ENCODE measurements around the gene FBLN1. TPM values are rescaled to one million over a fixed set of nuclear protein-coding genes. Genes with fewer than 3 reads are reported as not detected.
"Not testable (repeated sequence)": the region's sequence is repeated elsewhere in the genome, so short reads cannot be mapped to it uniquely, and the experiment has no call there.

FBLN1 gene
- total RNA-seq, 1 donor from 2014 or later, result not detected

DNA sequence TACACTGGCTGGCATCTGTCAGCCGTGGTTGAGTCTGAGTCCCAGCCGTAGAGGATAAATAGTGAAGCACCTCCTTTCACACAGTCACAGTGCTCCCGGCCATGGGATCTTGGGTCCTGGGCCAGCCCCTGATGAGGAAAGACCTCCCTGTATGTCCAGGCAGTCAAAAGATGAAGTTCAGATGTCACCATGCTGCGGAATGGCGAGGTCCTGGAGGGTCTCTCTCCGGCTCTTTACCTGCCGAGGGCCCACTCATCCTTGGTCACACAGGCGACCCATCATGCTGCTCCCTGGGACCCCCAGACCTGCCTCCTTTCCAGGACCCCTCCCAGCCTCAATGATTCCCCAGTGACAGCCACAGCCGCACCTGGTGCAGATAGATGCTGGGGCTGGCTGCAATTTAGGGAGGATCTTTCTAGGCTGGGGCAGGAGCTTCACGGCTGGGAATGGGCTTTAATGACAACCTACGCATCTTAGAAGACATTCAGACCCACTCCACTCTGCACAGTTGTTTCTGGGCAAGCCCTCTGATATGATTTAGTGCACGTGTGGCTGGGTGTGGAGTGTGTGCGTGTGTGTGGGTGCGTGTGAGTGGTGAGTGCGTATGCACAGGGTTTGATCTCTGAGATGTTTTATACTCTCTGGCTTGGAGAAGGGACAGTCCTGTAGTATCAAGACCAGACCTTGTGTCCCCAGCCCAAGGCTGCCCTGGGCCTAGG lies 79.7 kb downstream of the FBLN1 start:
- intact Hi-C loops (cut with micrococcal nuclease), result no loop called here

DNA sequence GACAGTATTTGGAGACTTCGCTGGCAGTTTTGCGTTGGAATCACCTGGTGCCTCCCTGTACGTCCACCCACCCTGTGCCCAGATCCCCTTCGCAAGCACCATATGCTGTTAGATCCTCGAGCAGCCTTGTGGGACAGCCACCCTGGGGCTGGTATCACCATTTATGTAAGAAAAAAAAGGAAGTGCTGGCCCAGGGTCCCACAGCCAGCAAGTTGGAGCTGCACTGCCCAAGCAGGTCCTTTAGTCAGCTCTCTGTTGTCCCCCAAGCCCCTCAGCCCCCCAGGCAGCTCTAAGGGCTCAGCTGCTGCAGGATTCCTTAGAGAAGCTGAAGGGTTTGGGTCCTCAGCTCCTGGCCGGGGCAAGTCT lies 80.3 kb downstream of the FBLN1 start:
- intact Hi-C loops (cut with micrococcal nuclease), result no loop called here

DNA sequence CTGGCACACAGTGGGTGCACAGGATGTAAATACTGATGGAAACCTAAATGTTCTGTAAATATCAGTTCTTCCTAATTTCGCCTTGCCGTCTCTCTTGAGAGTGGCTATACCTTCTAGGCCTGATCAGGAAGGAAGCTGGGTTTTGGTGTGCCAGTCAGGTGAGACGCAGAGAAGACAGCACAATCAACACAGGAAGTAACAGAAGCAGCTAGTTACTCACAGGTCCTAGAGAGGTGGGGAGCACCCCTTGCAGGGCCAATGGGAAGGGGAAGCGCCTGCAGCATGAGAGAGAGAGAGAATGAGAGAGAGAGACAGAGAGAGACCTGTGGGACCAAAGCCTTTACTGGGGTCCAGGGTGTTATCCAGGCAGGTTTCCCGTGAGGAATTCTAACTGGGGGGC lies 80.8 kb downstream of the FBLN1 start:
- intact Hi-C loops (cut with micrococcal nuclease), result no loop called here

DNA sequence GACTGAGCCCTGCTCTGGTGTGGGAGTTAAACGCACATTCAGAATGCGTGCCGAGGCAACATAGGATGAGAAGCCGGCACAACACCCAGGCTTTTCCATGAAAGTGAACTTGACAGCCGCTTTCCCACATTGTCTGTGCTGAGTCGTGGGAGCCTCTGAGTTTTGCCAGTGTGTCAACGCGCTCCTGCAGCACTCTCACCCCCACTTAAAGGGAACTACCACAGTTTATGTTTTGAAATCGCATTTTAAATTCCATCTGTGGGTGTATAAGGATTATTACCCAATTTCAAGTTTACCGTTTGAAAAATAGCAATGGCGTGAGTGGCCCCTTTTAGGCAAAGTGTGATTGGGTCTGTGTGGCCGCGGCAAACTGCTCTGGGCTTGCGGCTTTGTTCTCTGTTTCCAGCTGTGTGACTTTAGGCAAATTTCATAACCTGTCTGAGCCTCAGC lies 81.5 kb downstream of the FBLN1 start:
- intact Hi-C loops (cut with micrococcal nuclease), result no loop called here

DNA sequence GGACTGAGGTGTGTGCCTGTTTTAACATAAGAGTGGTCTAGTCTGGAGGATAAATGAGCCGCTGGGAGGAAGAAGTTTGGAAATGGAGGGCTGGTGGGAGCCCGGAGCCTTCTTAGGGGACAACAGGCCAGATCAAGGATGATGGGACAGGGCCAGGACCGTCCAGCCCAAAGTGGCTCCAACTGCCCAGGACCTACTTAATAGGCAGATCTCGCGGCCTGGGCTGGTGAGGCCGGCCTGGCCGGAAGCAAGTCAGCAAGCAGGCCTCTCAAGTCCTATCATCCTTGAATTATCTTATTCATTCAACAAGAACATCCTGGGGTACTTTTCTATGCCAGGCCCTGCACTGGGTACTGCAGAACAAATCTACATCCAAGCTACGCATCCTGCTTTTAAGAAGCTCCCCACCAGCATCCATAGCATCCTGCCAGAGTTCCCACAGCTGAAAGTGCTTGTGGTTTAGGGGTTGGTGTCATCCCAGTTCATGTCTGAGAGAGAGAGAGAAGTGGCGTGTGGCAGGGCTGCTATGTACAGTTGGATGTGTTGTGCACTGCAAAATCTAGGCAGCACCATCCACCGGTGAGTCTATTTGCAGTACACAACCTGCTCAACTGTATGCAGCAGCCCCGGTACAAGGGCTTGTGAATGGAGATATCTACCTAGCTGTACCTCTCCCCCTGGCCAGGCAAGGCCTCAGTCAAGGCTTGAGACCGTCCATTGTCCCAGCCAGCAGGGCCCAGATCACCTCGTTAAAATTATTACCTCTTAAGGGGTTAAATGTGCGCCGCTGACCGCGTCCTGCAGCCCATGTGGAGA lies 82.1 kb downstream of the FBLN1 start:
- intact Hi-C loops (cut with micrococcal nuclease), result no loop called here

DNA sequence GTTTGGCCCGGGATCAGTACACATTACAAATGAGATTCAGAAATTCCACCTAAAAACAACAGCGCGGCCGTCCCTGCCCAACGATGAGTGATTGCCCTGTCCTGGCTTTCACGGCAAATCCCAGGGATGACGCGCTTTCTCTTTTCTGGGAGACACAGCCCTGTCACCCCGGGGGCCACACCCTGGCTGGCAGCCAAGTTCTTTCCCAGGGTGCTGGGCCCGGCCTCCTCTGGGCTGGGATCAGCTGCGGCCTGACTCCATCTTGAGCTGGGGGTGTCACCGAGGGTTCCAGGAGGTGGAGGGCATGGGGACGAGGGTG lies 82.7 kb downstream of the FBLN1 start:
- intact Hi-C loops (cut with micrococcal nuclease), result no loop called here

DNA sequence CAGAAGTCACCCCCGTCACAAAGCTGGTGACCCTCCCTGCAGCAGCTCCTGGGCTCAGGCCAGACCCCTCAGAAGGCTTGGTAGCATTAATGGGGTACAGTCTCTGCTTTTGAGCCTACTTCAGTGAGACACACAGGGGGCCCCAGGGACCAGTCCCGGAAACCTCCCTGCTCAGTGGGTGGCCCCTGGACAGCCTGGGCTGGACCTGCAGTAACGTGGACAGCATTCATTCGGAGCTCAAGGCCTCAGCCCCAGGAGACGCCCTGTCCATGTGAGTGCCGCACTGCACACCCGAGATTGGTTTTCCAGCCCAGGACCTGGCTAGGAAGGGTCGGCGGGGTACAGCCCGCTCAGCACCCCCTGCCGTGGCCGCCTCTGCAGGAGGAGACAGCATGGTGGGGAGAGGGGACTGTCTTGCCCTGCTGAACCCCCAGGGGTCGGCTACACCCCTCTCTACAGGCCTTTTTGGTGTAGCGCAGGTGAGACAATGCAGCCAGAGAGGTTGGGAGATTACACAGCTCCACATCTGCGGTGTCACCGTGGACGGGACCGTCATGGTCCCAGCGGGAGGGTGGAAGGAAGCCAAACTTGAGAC lies 83.4 kb downstream of the FBLN1 start:
- intact Hi-C loops (cut with micrococcal nuclease), result no loop called here

DNA sequence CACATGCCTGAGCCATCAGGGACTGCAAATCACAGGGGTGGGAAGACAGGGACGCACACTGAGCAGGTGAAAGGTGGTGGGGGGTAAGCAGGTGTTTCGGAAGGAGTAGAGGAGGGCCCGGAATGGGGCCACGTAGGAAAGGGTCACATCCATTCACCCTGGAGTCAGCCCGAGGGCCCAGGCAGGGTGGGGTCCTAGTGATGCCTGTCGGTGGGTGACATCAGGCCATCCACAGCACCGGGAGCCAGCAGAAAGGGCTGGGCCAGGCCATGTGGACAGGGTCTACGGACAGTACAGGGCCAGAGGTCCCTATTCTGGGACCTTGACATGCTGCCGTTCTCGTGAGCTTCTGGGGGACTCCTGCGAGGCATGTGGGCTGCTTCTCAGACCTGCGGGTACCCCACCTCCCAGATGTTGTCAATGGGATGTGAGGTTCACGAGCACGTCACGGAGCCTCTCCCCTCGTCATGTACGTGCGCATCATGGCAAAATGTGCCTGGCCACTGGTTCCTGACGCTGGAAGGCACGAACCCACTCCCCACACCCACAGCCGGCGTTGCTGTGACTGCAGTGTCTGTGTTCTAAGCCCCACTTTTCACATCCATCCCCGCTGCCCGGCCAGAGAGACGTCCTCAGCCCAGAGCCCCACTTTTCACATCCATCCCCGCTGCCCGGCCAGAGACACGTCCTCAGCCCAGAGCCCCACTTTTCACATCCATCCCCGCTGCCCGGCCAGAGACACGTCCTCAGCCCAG lies 84.1 kb downstream of the FBLN1 start:
- intact Hi-C loops (cut with micrococcal nuclease), result no loop called here

DNA sequence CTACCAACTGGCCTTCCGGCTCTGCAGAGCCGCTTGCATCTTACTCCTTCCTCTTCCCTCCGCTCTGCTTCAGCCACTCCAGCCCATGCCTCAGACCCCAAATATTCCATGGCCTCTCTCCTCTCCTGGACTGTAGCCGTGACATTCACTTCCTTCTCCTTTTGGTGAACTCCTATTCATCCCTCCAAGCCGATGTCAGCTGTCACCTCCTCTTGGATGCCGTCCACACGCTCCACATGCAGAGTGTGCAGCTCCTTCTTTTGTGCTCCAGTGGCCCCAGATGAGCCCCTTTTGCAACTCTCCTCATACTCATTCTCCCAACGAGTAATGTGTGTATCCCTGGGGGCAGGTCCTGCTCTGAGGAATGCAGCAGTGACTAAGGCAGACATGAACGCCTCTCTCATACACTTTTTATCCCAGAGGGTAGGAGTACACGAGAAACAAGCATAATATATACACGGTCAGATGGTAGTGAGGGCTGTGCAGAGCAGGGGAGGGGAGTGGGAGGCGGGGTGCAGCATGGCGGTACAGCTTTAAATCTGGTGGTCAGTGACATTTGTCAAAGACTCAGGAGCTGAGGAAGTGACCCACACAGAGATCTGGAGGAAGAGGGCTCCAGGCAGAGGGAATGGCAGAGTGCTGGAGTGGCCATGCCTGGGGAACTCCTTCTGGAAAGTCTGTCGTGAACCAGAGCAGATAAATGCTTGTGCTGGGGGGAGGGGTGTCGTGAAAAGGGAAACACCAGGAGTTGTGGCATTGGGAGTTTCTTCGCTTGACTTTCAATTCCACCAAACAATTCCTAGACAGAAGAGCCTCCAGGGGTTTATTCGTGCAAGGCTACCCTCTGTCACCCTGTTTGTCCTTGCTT lies 85.2 kb downstream of the FBLN1 start:
- intact Hi-C loops (cut with micrococcal nuclease), result no loop called here

DNA sequence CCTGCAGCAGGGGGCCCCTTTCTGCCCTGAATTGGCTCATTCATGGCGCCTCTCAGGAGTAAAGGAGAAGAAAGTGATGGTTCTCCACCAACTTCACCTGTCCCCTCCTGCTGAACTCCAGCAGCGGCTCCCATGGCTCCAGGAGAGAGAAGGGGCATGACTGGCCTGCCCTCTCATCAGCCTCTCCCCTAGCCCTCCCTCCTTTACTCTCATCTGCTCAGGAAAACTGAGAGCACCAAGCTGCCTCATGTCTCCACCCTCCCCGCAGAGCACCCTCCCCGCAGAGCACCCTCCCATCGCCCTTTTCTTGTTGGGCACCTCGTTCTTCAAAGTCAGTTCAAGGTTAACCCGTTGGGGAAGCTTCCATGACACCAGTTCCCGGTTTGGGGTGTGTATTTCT lies 86.9 kb downstream of the FBLN1 start:
- intact Hi-C loops (cut with micrococcal nuclease), result no loop called here

DNA sequence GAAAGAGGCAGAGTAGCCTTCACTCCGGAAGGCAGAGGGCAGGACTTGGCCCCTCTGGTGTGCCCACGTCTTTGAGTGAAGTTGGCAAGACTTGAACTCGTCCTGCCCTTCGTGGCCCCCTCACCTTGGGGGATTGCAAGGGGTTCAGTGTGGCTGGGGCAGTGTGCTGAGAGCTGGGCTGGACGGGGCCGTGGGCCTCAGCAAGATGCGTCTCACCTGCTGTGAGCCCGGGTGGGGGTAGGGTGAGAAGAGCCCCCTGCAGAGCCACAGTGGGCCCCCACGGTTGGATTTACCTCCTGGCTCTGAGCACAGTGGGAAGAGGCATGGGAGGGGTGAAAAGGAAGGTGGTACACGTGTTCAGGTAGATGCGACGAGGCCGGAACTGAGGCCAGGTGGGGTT lies 87.6 kb downstream of the FBLN1 start:
- intact Hi-C loops (cut with micrococcal nuclease), result no loop called here

DNA sequence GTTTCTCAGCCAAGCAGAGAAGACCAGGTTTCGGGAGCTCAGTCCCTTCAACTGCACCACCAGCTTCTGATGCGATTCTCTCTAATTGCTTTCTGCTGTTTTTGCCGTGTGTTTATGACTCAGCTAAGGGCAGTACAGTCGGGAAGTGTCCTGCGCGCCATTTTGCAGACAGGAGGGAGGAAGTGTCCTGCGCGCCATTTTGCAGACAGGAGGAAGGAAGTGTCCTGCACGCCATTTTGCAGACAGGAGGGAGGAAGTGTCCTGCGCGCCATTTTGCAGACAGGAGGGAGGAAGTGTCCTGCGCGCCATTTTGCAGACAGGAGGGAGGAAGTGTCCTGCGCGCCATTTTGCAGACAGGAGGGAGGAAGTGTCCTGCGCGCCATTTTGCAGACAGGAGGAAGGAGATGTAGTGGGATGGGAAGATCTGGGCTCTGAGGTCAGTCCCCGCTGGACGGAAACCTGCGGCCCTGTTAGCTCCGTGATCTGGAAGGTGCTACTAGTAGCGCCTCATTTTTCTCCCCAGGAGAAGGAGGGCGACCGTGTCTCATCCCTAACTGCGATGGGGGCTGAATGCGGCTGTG lies 89.0 kb downstream of the FBLN1 start:
- intact Hi-C loops (cut with micrococcal nuclease), result not testable (repeated sequence)

DNA sequence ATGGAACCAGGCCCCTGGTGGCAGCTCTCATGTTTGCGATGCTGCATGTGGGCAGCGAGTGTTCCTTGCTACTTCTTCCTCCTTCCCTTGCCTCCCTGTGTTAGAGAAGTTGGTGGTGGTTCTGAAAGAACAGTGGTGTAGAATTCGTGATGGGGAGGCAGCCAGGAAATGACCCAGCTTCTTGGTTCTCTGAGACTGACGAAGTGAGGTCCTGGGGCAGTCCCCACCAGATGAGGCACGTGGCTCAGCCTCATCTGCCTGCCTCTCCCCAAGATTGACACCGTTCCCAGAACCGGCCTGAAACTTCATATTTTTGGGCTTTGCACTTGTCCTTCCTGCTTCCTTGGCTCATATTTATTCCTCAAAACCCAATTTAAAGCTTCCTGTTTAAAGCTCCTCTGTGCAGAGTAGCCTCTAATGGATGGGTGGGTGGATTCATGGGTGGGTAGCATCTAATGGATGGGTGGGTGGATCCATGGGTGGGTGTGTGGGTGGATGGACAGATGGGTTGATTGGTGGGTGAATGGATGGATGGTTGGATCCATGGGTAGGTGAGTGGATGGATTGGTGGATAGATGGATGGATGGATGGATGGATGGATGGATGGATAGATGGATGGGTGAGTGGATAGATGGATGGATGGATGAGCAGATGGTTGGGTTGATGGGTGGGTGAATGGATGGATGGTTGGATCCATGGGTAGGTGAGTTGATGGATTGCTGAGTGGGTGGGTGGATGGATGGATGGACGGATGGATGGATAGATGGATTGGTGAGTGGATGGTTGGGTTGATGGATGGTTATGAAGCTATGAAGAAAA lies 91.6 kb downstream of the FBLN1 start:
- intact Hi-C loops (cut with micrococcal nuclease), result no loop called here

DNA sequence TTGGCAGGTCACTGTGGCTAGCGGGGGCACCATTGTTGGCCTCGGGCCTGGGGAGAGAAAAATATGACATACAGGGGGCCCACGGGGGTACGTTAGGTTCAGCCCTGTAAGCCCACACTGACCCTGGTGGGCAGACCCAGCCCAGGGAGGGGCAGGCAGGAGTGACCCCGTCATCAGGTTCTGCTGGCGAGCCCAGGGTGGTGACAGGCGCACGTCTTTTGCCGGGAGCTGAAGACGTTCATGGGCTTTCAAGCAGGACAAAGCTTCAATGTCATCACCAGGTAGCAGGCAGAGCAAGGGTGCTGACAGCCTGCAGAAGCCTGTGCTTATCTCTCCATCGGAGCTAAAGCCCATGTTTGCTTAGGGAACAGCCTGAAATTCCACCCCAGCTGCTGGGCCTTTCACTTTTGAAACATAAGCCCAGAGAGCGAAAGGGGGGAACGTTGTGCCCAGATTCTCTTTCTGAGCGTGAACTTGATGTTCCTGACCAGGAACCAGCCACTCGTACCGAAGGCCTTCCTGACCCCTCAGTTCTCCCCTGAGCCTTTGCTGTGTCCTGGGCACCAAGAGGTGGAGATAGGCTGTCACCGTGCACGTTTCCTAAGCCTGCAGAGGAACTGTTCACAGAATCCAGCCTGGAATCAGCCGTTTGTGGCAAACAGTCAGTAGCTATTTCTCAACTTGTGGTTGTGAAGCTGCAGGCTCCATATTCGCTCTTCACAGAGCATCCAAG lies 94.9 kb downstream of the FBLN1 start:
- intact Hi-C loops (cut with micrococcal nuclease), result no loop called here

DNA sequence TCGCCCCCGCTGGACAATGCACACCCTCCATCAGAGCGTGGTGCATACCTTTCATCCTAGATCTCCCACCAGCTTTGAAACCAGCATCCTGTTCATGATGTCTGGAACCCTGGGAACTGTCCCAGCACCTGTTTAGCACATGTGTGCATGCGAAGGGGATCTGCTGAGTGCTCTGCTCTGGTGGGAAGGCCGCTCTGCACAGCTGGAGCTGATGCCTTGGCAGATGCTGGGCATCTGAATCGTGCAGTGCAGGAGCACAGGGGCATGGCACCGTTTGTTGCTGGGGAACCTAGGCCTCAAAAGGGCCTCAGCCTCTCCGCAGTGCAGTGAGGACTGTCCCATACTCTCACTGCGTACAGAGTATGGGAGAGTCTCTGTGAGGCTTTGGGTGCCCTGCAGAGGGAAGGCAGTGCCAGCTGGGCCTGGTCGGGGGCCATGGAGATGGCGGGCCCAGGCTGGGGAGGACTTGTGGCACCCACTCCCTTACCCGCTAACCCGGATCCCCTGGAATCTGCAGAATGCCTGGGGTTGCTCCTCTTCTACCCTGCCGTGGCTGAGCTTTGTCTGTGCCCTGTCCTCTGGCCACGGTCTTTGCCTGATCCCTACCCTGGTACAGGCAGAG lies 96.0 kb downstream of the FBLN1 start:
- intact Hi-C loops (cut with micrococcal nuclease), result no loop called here

DNA sequence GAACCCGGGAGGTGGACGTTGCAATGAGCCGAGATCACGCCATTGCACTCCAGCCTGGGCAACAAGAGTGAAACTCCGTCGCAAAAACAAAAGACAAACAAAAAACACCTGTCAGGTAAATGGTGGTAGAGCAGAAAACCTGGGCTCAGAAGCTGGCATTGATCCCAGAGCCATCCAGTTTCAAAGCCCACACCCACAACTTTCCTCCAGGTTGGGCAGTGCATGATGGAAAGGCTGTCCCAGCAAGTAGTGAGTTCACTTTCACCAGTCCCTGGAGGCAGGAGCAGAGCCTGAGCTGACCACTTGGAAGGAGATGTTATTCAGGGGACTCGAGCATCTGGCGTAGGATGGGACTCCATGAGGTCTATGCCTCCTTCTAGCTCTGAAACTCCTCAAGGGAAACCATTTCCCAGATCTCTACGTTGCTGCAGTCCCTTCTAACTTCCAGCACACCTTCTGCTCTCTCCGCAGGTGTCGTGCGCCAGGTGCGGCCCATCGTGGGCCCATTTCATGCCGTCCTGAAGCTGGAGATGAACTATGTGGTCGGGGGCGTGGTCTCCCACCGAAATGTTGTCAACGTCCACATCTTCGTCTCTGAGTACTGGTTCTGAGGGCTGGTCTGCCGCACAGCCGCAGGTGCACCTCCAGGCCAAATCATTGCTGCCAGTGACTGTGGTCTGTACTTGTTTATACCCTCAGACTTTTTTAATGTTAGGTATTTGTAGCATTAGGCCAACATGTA lies 97.3 kb downstream of the FBLN1 start:
- intact Hi-C loops (cut with micrococcal nuclease), result no loop called here

DNA sequence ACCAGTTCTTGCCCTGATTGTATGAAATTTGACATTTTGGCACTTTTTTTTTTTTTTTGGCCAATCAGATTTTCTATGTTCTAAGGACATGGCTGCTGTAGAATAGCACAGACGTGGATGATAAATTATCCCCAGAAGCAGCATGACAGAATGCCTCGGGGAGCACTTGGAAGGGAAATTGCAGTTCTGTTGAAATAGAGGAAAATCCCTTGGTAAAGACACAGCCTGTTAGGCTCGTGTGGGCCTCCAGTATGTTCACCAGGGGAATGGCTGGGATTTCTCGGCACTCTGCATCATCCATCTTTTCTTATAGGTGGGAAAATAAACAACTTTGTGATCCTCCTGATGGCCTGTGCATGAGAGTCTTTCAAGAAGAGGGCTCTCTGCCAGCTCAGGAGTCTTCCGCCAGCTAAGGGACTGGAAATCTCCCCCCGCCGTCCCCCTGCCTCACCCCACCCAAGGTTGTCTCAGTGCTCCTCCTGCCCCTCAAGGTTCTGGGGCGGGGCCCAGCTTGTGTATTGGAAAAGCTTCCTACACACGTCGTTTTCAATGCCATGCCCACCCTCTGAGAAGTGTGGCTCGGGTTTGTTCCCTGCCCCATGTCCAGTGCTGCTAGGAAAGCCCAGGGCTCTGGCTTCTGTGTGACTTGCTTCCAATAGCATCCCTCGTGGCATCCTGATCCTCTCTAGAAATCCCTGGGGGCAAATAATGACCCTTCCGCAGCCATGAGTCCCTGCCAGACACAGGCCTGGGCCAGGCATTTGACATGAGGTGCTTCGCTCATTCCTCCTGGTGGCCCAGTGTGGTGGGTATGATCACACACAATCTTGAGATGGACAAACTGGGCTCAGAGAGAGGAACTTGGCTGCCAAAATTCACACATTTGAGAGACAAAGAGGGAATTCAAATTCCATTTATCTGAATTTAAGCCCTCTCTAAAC lies 98.4 kb downstream of the FBLN1 start:
- intact Hi-C loops (cut with micrococcal nuclease), result no loop called here

All from T-helper 2 cell treated with Interferon-gamma antibody and Interleukin-4, amounts not matched to agents 100 ng/mL and 5 ng/mL, for 36 hours (primary cell).